SKM-1 (cell line): ENCODE data around the gene ADAMTS14.
A peak's percentile ranks its signal among the peaks of the same experiment; 100 is the strongest.

Source experiments
- DNase-seq: peaks from one replicate; lab custom pipeline; 2025; ENCODE audit not compliant: unreplicated experiment; lab: John Stamatoyannopoulos, UW

ADAMTS14 gene

GRCh38 chr10:70728328-70728727 lies 56.0 kb downstream of the ADAMTS14 start:
- DNase-seq: no peak

GRCh38 chr10:70729763-70730357 lies 57.6 kb downstream of the ADAMTS14 start:
- DNase-seq: no peak

GRCh38 chr10:70730955-70731354 lies 58.6 kb downstream of the ADAMTS14 start:
- DNase-seq: no peak

- no peak for DNase-seq
These were observed 60.3 kb downstream of the ADAMTS14 start for GRCh38 chr10:70732569-70732968.

DNA sequence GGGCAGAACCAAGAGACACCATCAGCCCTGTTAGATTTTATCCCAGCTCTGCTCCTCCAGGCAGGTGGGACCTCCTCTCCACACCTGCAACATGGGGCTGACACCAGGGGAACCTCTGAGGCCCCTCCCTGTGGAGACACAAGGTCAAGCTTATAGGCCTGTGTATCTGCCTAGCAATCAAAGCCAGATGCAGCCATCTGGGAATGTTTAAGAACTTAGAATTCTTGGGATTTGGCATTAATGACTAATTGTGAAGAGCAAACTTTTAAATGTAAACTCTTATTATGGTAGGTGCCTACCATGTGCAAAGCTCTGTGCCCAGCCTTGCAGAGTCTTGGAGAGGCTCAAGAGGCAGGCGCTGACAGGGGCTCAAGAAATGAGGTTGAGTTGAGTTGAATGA lies 60.7 kb downstream of the ADAMTS14 start:
- no peak for DNase-seq

- DNase-seq: no peak
These were observed 62.9 kb downstream of the ADAMTS14 start for GRCh38 chr10:70735161-70735560.

- no peak for DNase-seq
These were observed 64.2 kb downstream of the ADAMTS14 start for GRCh38 chr10:70736525-70736924.

DNA sequence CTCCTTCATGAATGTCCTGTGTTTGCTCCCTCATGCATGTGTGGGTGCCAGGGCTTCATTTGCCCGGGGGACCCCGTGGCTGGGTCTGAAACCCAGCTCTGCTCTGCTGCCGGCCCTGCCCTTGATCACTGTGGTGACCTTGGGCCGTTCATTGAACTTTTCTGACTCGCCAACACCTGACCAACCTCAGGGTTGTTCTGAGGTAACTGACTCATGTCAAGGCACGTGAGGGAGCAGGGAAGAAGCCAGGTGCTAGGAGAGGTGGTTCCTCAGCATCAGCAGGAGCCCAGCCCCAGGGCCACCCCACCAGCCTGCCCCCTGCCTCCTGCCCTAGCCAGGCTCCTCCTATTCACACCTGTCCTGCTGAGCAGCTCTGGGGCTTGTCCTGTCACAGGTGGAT lies 64.9 kb downstream of the ADAMTS14 start:
- DNase-seq: no peak

GRCh38 chr10:70738006-70738760 lies 65.9 kb downstream of the ADAMTS14 start:
- DNase-seq: no peak

- DNase-seq: no peak
These were observed 66.4 kb downstream of the ADAMTS14 start for GRCh38 chr10:70738761-70739121.

DNA sequence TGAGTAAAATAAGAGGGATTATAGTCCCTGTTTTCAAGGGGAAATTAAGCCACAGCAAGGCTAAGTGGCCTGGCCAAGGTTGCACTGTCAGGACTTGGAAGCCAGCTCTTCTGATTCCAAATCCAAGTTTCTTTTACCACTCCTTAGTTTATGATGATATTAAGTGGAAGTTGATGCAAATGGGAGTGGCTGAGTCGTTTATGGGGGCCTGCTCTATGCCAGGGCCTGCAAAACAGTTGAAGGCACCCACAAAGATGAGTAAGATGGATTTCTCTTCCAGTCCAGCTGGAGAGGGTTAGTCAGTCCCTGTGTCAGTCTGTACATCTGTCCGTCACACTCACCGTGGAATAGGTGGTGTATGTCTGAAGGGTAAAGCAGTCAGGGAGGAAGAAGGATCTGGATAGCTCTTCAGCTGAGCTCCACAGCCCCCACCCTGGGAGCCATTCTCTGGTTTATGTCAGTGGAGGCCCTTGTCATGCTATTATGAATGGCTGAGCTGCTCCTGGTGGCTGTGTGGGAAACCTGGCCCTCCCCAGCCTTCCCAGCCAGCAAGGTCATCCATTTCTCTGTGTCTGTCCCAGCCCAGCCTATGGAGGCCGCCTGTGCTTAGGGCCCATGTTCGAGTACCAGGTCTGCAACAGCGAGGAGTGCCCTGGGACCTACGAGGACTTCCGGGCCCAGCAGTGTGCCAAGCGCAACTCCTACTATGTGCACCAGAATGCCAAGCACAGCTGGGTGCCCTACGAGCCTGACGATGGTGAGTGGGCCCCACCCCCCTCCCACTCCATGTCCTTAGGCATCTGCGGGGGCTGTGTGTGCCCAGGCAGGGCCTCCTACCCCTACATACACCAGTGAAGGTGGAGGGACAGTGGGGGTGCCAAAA lies 68.3 kb downstream of the ADAMTS14 start:
- no peak for DNase-seq

DNA sequence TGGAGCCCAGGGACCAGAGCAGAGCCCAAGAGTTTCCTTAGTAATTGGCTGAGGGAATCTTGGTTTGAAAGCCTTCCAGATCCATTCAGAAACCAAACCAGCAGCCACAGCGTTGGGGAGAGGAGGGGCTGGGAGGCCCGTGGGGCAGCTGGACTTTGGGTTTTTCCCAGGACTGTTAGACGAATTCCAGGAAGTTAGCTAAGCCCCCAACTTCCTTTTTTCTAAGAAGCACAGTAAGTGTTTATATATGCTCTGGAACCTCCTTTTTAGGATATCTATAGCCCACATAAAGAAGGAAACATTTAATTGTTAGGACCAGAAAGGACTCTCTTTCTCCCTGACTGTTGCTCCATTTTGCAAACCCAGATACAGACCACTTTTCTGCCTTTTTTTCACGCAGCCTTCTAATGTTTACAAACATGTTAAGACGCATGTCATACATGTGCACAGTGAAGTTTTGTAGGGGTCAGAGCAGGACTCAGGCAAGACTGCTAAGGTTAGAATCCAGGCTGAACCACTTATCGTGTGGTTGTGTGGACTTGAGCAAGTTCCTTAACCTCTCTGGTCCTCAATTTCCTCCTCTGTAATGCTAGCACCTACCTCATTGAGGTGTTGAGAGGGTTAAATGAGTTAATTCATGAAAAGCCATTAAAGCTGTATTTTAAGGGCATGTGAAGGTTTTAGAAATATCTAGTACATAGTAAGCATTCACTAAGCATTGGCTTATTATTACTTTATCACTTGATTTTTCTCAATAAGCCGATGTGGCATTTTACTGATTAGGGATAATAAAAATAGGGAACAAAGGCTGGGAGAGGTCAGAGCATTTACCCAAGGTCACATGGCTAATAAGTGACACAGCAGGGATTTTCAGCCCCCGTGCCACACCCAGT lies 70.5 kb downstream of the ADAMTS14 start:
- DNase-seq: no peak

DNA sequence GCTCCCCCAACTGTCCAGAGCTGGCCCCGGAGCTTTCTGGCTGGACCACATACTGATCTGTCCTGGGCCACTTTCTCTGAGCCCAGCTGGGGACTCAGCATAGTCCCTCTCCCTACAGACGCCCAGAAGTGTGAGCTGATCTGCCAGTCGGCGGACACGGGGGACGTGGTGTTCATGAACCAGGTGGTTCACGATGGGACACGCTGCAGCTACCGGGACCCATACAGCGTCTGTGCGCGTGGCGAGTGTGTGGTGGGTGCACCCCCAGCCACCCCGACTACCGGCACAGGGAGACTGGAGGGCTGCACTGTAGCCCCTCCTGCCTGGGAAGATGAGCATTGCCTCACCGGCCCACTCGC lies 71.1 kb downstream of the ADAMTS14 start:
- no peak for DNase-seq

DNA sequence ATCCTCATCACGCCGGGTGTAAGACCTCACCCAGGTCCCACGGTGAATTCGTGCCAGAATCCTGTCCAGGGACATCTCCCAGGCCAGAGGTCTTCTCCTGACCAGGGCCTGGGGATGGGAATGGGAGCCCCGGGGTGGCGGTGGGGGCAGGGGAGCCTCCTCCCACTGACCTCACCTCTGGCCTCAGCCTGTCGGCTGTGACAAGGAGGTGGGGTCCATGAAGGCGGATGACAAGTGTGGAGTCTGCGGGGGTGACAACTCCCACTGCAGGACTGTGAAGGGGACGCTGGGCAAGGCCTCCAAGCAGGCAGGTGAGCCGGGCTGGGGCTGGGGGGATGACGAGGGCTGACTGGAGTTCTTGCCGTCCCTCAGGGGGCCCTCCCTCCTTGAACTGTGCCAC lies 71.6 kb downstream of the ADAMTS14 start:
- DNase-seq: no peak

- peak; percentile 62 for DNase-seq
These were observed 72.4 kb downstream of the ADAMTS14 start for GRCh38 chr10:70744617-70745143.

DNA sequence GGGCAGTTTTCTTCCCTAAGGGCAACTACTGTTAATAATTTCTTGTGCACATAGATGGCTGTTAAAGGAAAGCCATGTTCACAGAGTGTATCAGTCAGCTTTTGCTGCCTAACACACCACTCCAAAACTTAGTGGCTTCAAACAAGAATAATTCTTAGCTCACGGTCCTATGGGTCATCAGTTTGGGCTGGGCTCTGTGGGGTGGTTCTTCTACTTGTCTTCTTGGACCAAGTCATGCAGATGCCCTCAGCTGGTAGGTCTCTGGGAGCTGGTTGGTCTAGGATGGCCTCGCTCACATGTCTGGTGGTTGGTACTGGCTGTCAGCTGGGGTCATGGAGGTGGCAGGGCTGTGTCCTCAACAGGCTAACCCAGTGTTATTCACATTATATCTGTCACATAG lies 73.2 kb downstream of the ADAMTS14 start:
- DNase-seq: no peak

DNA sequence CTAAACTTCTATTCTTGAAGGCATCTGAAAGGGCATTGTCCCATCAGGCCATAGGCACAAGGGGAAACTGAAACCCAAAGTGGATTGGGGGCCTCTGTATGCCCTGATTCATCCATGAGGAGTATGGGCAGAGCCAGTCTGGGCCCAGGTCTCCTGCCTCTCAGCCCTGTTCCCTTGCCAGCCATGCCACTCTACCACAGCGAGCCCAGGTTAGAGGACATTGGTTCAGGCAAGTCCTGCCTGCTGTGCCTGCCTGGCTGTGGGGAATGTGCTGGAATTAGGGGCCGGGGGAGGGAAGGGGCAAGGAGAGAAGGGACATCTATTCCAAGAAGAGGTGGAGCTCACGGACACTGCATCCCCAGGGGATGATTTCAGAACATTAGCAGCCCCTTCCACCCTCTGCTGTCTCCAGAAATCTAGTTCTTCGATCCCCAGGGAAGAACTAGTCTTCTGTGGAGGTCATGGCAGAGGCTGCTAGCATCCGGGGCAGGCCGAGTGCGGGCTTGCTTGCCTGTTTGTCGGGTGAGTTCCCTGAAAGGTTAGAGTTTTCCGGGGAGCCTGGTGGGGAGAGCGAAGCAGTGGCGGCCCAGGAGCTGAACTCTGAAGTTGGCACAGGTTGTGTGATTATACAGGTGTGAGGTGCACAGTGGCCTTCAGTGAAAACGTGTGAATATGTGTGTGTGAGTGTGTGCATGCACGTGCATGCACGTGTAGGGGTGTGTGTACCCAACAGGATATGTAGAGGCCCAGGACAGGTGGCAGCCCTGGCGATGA lies 75.1 kb downstream of the ADAMTS14 start:
- no peak for DNase-seq

GRCh38 chr10:70748305-70748704 lies 76.0 kb downstream of the ADAMTS14 start:
- DNase-seq: no peak

DNA sequence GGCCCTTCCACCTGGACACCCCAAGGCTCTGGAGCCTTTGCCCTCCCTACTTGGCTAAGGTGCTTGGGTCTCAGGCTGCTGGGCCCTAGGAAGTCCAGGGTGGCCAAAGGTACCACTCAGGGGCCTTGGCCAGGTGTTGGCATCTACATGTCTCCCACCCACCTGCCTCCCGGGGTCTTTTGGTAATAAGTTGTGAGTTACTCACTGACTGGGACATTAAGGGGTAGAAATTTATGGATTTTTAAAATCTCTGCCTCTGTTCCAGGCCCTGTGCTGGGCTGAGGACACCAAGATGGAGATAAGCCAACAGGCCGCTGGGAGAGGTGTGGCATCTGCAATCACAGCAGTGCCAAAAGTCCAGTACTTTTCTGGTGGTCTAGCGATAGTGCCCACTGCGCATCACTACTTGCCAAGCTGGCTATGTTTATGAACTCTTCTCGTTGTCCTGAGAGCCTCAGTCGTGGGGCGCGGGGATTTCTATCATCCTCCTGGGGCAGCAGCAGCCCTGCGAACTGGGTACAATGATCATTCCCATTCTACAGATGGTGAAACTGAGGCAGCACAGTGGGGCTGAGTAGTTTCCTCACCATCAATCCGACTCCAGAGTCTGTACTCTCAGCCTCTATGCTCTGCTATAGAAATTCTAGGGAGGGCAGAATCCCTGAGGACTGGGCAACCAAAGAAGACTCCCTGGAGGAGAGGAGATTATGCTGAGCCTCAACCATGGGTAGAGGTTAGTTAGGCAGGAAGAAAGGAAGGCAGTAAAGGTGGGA lies 76.7 kb downstream of the ADAMTS14 start:
- no peak for DNase-seq
